ENCODE measurements around the gene RTKN2.

Gene RTKN2

GRCh38 chr10:62268027-62268398, 631 bp downstream of the RTKN2 start:
- Mint-ChIP-seq H3K27ac (peak overlapping the region; percentile 18), H3K4me1 (ENCODE audit: low read depth) (peaks cover 13% of the 10 kb centered on the region), H3K36me3 (ENCODE audit: low read depth) (peaks cover 1% of the 10 kb centered on the region), H3K4me3 (peak overlapping the region; percentile 83), H3K9me3 (no peaks in the 10 kb centered on the region), H3K27me3 (ENCODE audit: low read depth) (peaks cover 34% of the 10 kb centered on the region)

- Mint-ChIP-seq H3K27ac (no peak overlapping the region), H3K9me3 (no peaks in the 10 kb centered on the region), H3K4me1 (ENCODE audit: low read depth) (peaks cover 13% of the 10 kb centered on the region), H3K4me3 (no peak overlapping the region), H3K27me3 (ENCODE audit: low read depth) (peaks cover 27% of the 10 kb centered on the region), H3K36me3 (ENCODE audit: low read depth) (peaks cover 1% of the 10 kb centered on the region)
Observed at GRCh38 chr10:62266611-62267010, 2.0 kb downstream of the RTKN2 start.

GRCh38 chr10:62266147-62266546, 2.5 kb downstream of the RTKN2 start:
- H3K27ac Mint-ChIP-seq: no peak overlapping the region
- no peak overlapping the region for H3K4me3 Mint-ChIP-seq
- peaks cover 13% of the 10 kb centered on the region for H3K4me1 Mint-ChIP-seq (ENCODE audit: low read depth)
- H3K27me3 Mint-ChIP-seq (ENCODE audit: low read depth): peaks cover 23% of the 10 kb centered on the region
- peaks cover 1% of the 10 kb centered on the region for H3K36me3 Mint-ChIP-seq (ENCODE audit: low read depth)
- no peaks in the 10 kb centered on the region for H3K9me3 Mint-ChIP-seq

- peaks cover 4% of the 10 kb centered on the region for H3K36me3 Mint-ChIP-seq (ENCODE audit: low read depth)
- no peak overlapping the region for H3K4me3 Mint-ChIP-seq
Observed at GRCh38 chr10:62264702-62265436, 3.8 kb downstream of the RTKN2 start.

GRCh38 chr10:62264126-62264525, 4.5 kb downstream of the RTKN2 start:
- H3K9me3 Mint-ChIP-seq: no peaks in the 10 kb centered on the region
- H3K4me3 Mint-ChIP-seq: no peak overlapping the region
- H3K36me3 Mint-ChIP-seq (ENCODE audit: low read depth): peaks cover 7% of the 10 kb centered on the region

More at GRCh38 chr10:62264702-62265436, 3.8 kb downstream of the RTKN2 start:
- peaks cover 16% of the 10 kb centered on the region for H3K27me3 Mint-ChIP-seq (ENCODE audit: low read depth)
- no peak overlapping the region for H3K27ac Mint-ChIP-seq
- H3K9me3 Mint-ChIP-seq: no peaks in the 10 kb centered on the region
- H3K4me1 Mint-ChIP-seq (ENCODE audit: low read depth): peaks cover 13% of the 10 kb centered on the region

GRCh38 chr10:62261666-62262065, 7.0 kb downstream of the RTKN2 start:
- H3K27me3 Mint-ChIP-seq (ENCODE audit: low read depth): no peaks in the 10 kb centered on the region
- peaks cover 7% of the 10 kb centered on the region for H3K36me3 Mint-ChIP-seq (ENCODE audit: low read depth)
- H3K27ac Mint-ChIP-seq: no peak overlapping the region
- peaks cover 2% of the 10 kb centered on the region for H3K4me1 Mint-ChIP-seq (ENCODE audit: low read depth)
- no peaks in the 10 kb centered on the region for H3K9me3 Mint-ChIP-seq
- no peak overlapping the region for H3K4me3 Mint-ChIP-seq

More at GRCh38 chr10:62264126-62264525, 4.5 kb downstream of the RTKN2 start:
- peaks cover 9% of the 10 kb centered on the region for H3K4me1 Mint-ChIP-seq (ENCODE audit: low read depth)
- H3K27me3 Mint-ChIP-seq (ENCODE audit: low read depth): peaks cover 8% of the 10 kb centered on the region
- H3K27ac Mint-ChIP-seq: no peak overlapping the region

- Mint-ChIP-seq H3K27ac (no peak overlapping the region), H3K27me3 (ENCODE audit: low read depth) (no peaks in the 10 kb centered on the region)
Observed at GRCh38 chr10:62259998-62260397, 8.6 kb downstream of the RTKN2 start.

GRCh38 chr10:62259456-62259855, 9.2 kb downstream of the RTKN2 start:
- Mint-ChIP-seq H3K4me1 (ENCODE audit: low read depth) (no peaks in the 10 kb centered on the region), H3K36me3 (ENCODE audit: low read depth) (peaks cover 7% of the 10 kb centered on the region), H3K27ac (no peak overlapping the region), H3K9me3 (no peaks in the 10 kb centered on the region), H3K4me3 (no peak overlapping the region), H3K27me3 (ENCODE audit: low read depth) (no peaks in the 10 kb centered on the region)

More at GRCh38 chr10:62259998-62260397, 8.6 kb downstream of the RTKN2 start:
- no peak overlapping the region for H3K4me3 Mint-ChIP-seq
- H3K9me3 Mint-ChIP-seq: no peaks in the 10 kb centered on the region
- peaks cover 7% of the 10 kb centered on the region for H3K36me3 Mint-ChIP-seq (ENCODE audit: low read depth)
- peaks cover 2% of the 10 kb centered on the region for H3K4me1 Mint-ChIP-seq (ENCODE audit: low read depth)

- H3K9me3 Mint-ChIP-seq: no peaks in the 10 kb centered on the region
- H3K4me3 Mint-ChIP-seq: no peak overlapping the region
- H3K27me3 Mint-ChIP-seq (ENCODE audit: low read depth): no peaks in the 10 kb centered on the region
Observed at GRCh38 chr10:62258926-62259325, 9.7 kb downstream of the RTKN2 start.

GRCh38 chr10:62253704-62254103, 14.9 kb downstream of the RTKN2 start:
- Mint-ChIP-seq H3K36me3 (ENCODE audit: low read depth) (peaks cover 5% of the 10 kb centered on the region), H3K4me1 (ENCODE audit: low read depth) (peaks cover 7% of the 10 kb centered on the region), H3K9me3 (no peaks in the 10 kb centered on the region), H3K27me3 (ENCODE audit: low read depth) (no peaks in the 10 kb centered on the region), H3K27ac (peak overlapping the region; percentile 38), H3K4me3 (no peak overlapping the region)

More at GRCh38 chr10:62258926-62259325, 9.7 kb downstream of the RTKN2 start:
- peaks cover 3% of the 10 kb centered on the region for H3K4me1 Mint-ChIP-seq (ENCODE audit: low read depth)
- no peak overlapping the region for H3K27ac Mint-ChIP-seq
- peaks cover 10% of the 10 kb centered on the region for H3K36me3 Mint-ChIP-seq (ENCODE audit: low read depth)

- no peak overlapping the region for H3K4me3 Mint-ChIP-seq
- H3K36me3 Mint-ChIP-seq (ENCODE audit: low read depth): peaks cover 5% of the 10 kb centered on the region
- H3K27ac Mint-ChIP-seq: no peak overlapping the region
- no peaks in the 10 kb centered on the region for H3K27me3 Mint-ChIP-seq (ENCODE audit: low read depth)
- no peaks in the 10 kb centered on the region for H3K9me3 Mint-ChIP-seq
- peaks cover 7% of the 10 kb centered on the region for H3K4me1 Mint-ChIP-seq (ENCODE audit: low read depth)
Observed at GRCh38 chr10:62252051-62252450, 16.6 kb downstream of the RTKN2 start.

- Mint-ChIP-seq H3K36me3 (ENCODE audit: low read depth) (peaks cover 5% of the 10 kb centered on the region), H3K27me3 (ENCODE audit: low read depth) (no peaks in the 10 kb centered on the region), H3K9me3 (no peaks in the 10 kb centered on the region), H3K4me1 (ENCODE audit: low read depth) (peaks cover 7% of the 10 kb centered on the region), H3K4me3 (no peak overlapping the region), H3K27ac (no peak overlapping the region)
Observed at GRCh38 chr10:62250594-62251198, 17.9 kb downstream of the RTKN2 start.

GRCh38 chr10:62249957-62250356, 18.7 kb downstream of the RTKN2 start:
- H3K27ac Mint-ChIP-seq: no peak overlapping the region
- no peaks in the 10 kb centered on the region for H3K27me3 Mint-ChIP-seq (ENCODE audit: low read depth)
- H3K9me3 Mint-ChIP-seq: no peaks in the 10 kb centered on the region
- H3K4me3 Mint-ChIP-seq: no peak overlapping the region
- peaks cover 5% of the 10 kb centered on the region for H3K36me3 Mint-ChIP-seq (ENCODE audit: low read depth)
- H3K4me1 Mint-ChIP-seq (ENCODE audit: low read depth): peaks cover 15% of the 10 kb centered on the region

- no peaks in the 10 kb centered on the region for H3K27me3 Mint-ChIP-seq (ENCODE audit: low read depth)
- peaks cover 25% of the 10 kb centered on the region for H3K4me1 Mint-ChIP-seq (ENCODE audit: low read depth)
- no peaks in the 10 kb centered on the region for H3K9me3 Mint-ChIP-seq
- H3K36me3 Mint-ChIP-seq (ENCODE audit: low read depth): peaks cover 1% of the 10 kb centered on the region
- H3K4me3 Mint-ChIP-seq: no peak overlapping the region
- no peak overlapping the region for H3K27ac Mint-ChIP-seq
Observed at GRCh38 chr10:62248465-62248864, 20.2 kb downstream of the RTKN2 start.

- no peaks in the 10 kb centered on the region for H3K27me3 Mint-ChIP-seq (ENCODE audit: low read depth)
- no peaks in the 10 kb centered on the region for H3K9me3 Mint-ChIP-seq
- H3K27ac Mint-ChIP-seq: peak overlapping the region; percentile 82
- H3K4me3 Mint-ChIP-seq: peak overlapping the region; percentile 42
- H3K4me1 Mint-ChIP-seq (ENCODE audit: low read depth): peaks cover 33% of the 10 kb centered on the region
- peaks cover 6% of the 10 kb centered on the region for H3K36me3 Mint-ChIP-seq (ENCODE audit: low read depth)
Observed at GRCh38 chr10:62244785-62245467, 23.7 kb downstream of the RTKN2 start.

Measured in T-helper 1 cell treated with Interleukin-12 subunit alpha and Interleukin-12 subunit beta and Interleukin-4 antibody, amounts not matched to agents 30 μg/mL and 1 μg/mL, for 36 hours (primary cell).